IMR-90 (cell line): ENCODE measurements around the gene SEMA3C. TPM values are rescaled to one million over a fixed set of nuclear protein-coding genes. Genes with fewer than 3 reads are reported as not detected.

Experiments used
- ATAC-seq: fragments of 200-7000 bp; cut with Tn5 transposase; 2 replicates; pipeline ENCODE4 v1.9.1; 2020; ENCODE audit warnings: low read depth, mild to moderate bottlenecking, moderate library complexity
- BruUV-seq: library from RNA; stranded (reverse); fragments of 400-500 nt; replicated peaks from 2 replicates; lab custom pipeline; 2021; lab: Mats Ljungman, UMichigan
- CTCF ChIA-PET: fragments of 300-600 bp; formaldehyde crosslinking; extraction: SDS; loops from one replicate; lab custom pipeline; 2021; ENCODE audit warnings: antibody characterized with exemption; lab: Yijun Ruan, JAX
- POLR2A ChIA-PET: fragments of 300-600 bp; sonication (Branson Sonifier 250); formaldehyde crosslinking; loops from one replicate; lab custom pipeline; 2022; ENCODE audit warnings: antibody characterized with exemption; ENCODE audit not compliant: unreplicated experiment; lab: Charles Lee
- DNase-seq: peaks from one replicate; pipeline ENCODE4 v3.0.0; 2013
- H2AFZ ChIP-seq: replicated peaks from 2 replicates; pipeline ENCODE3; 2013; ENCODE audit warnings: low read length, mild to moderate bottlenecking; ENCODE audit not compliant: poor library complexity
- H2AK5ac ChIP-seq: 2 replicates; pipeline ENCODE4 v1.6.1; 2013; ENCODE audit warnings: low read depth, low read length, inconsistent platforms
- H2AK9ac ChIP-seq: replicated peaks from 2 replicates; pipeline ENCODE3; 2013; ENCODE audit warnings: mild to moderate bottlenecking, low read depth, low read length, moderate library complexity; ENCODE audit not compliant: poor library complexity
- H2BK120ac ChIP-seq: 2 replicates; pipeline ENCODE4 v1.6.1; 2013; ENCODE audit warnings: low read depth, low read length, inconsistent platforms
- H2BK15ac ChIP-seq: 3 replicates; pipeline ENCODE4 v1.6.1; 2013; ENCODE audit warnings: low read depth, low read length, inconsistent platforms
- H2BK20ac ChIP-seq: 2 replicates; pipeline ENCODE4 v1.6.1; 2013; ENCODE audit warnings: low read depth, mild to moderate bottlenecking, inconsistent platforms, low read length, moderate library complexity
- H2BK5ac ChIP-seq: 2 replicates; pipeline ENCODE4 v1.6.1; 2013; ENCODE audit warnings: mild to moderate bottlenecking, low read depth, low read length, inconsistent platforms; ENCODE audit not compliant: poor library complexity, severe bottlenecking
- H3K14ac ChIP-seq: replicated peaks from 2 replicates; pipeline ENCODE4 v1.6.1; 2013; ENCODE audit warnings: low read depth, low read length, inconsistent platforms
- H3K18ac ChIP-seq: 2 replicates; pipeline ENCODE4 v1.6.1; 2013; ENCODE audit warnings: low read depth, low read length, control low read depth
- H3K23ac ChIP-seq: 2 replicates; pipeline ENCODE4 v1.6.1; 2013; ENCODE audit warnings: low read depth, low read length, inconsistent platforms
- H3K27ac ChIP-seq: 2 replicates; pipeline ENCODE4 v1.5.1; 2013; ENCODE audit warnings: mild to moderate bottlenecking, control low read depth, low read length; ENCODE audit not compliant: insufficient read depth
- H3K27me3 ChIP-seq: 2 replicates; pipeline ENCODE4 v1.6.1; 2013; ENCODE audit warnings: low read length; ENCODE audit not compliant: control insufficient read depth, insufficient read depth
- H3K36me3 ChIP-seq: 2 replicates; pipeline ENCODE4 v1.6.1; 2013; ENCODE audit warnings: low read length, mixed read lengths; ENCODE audit not compliant: control insufficient read depth, insufficient read depth
- H3K4ac ChIP-seq: 2 replicates; pipeline ENCODE4 v1.6.1; 2013; ENCODE audit warnings: low read depth, low read length, inconsistent platforms
- H3K4me1 ChIP-seq: 2 replicates; pipeline ENCODE4 v1.6.1; 2013; ENCODE audit warnings: low read length, mixed read lengths; ENCODE audit not compliant: control insufficient read depth, insufficient read depth
- H3K4me2 ChIP-seq: 2 replicates; pipeline ENCODE4 v1.6.1; 2013; ENCODE audit warnings: low read depth, mild to moderate bottlenecking, control low read depth, low read length, moderate library complexity
- H3K4me3 ChIP-seq: 2 replicates; pipeline ENCODE4 v1.5.1; 2013; ENCODE audit warnings: low read depth, mild to moderate bottlenecking, control low read depth, low read length, moderate library complexity; ENCODE audit not compliant: insufficient read depth
- H3K56ac ChIP-seq: 2 replicates; pipeline ENCODE4 v1.6.1; 2013; ENCODE audit warnings: low read length, inconsistent platforms; ENCODE audit not compliant: insufficient read depth; ENCODE audit errors: extremely low read depth
- H3K79me1 ChIP-seq, 2 experiments: 2 replicates each; pipeline ENCODE4 v1.6.1; 2013; ENCODE audit warnings: low read length in 2 of 2, inconsistent platforms in 1 of 2, low read depth in 1 of 2
- H3K9ac ChIP-seq: 2 replicates; pipeline ENCODE4 v1.6.1; 2013; ENCODE audit warnings: low read depth, low read length, control low read depth
- H3K9me1 ChIP-seq: 2 replicates; pipeline ENCODE4 v1.6.1; 2013; ENCODE audit warnings: low read length, inconsistent platforms; ENCODE audit not compliant: insufficient read depth
- H3K9me3 ChIP-seq: 2 replicates; pipeline ENCODE4 v1.6.1; 2013; ENCODE audit warnings: low read length; ENCODE audit not compliant: control insufficient read depth, insufficient read depth
- H4K20me1 ChIP-seq: 2 replicates; pipeline ENCODE4 v1.6.1; 2013; ENCODE audit warnings: low read length, inconsistent platforms; ENCODE audit not compliant: insufficient read depth
- H4K5ac ChIP-seq: 2 replicates; pipeline ENCODE4 v1.6.1; 2013; ENCODE audit warnings: mild to moderate bottlenecking, low read depth, low read length, control low read depth
- H4K8ac ChIP-seq, 2 experiments: 2 replicates each; pipeline ENCODE4 v1.6.1; 2013; ENCODE audit warnings: low read depth in 2 of 2, low read length in 2 of 2, control low read depth in 1 of 2, inconsistent platforms in 1 of 2
- H4K91ac ChIP-seq: 2 replicates; pipeline ENCODE4 v1.6.1; 2013; ENCODE audit warnings: low read depth, low read length, inconsistent platforms; ENCODE audit not compliant: insufficient read depth
- CEBPB ChIP-seq: IDR thresholded peaks from 2 replicates; pipeline ENCODE4 v1.6.1; 2012; ENCODE audit warnings: low read depth, low read length, improper control_type of control experiment
- CHD1 ChIP-seq: IDR thresholded peaks from 2 replicates; pipeline ENCODE4 v1.6.1; 2012; ENCODE audit warnings: low read depth, low read length, improper control_type of control experiment
- ELK1 ChIP-seq: fragments of 150-350 bp; IDR thresholded peaks from 2 replicates; pipeline ENCODE4 v1.6.1; 2016; ENCODE audit warnings: low read depth, mild to moderate bottlenecking, low read length, moderate library complexity, borderline replicate concordance
- FOS ChIP-seq: fragments of 150-350 bp; IDR thresholded peaks from 2 replicates; pipeline ENCODE4 v1.6.1; 2016; ENCODE audit warnings: low read depth, low read length
- MAFK ChIP-seq: IDR thresholded peaks from 2 replicates; pipeline ENCODE4 v1.6.1; 2012; ENCODE audit warnings: low read depth, low read length, improper control_type of control experiment
- MAZ ChIP-seq: IDR thresholded peaks from 2 replicates; pipeline ENCODE4 v1.6.1; 2012; ENCODE audit warnings: low read depth, mild to moderate bottlenecking, low read length, improper control_type of control experiment, moderate library complexity, borderline replicate concordance
- MXI1 ChIP-seq: IDR thresholded peaks from 2 replicates; pipeline ENCODE4 v1.6.1; 2012; ENCODE audit warnings: low read depth, mild to moderate bottlenecking, low read length, moderate library complexity, borderline replicate concordance
- NFE2L2 ChIP-seq: fragments of 150-350 bp; IDR thresholded peaks from 2 replicates; pipeline ENCODE4 v1.6.1; 2016; ENCODE audit warnings: low read depth, mild to moderate bottlenecking, low read length
- RAD21 ChIP-seq: IDR thresholded peaks from 2 replicates; pipeline ENCODE4 v1.6.1; 2012; ENCODE audit warnings: low read length, improper control_type of control experiment
- RCOR1 ChIP-seq: IDR thresholded peaks from 2 replicates; pipeline ENCODE4 v1.6.1; 2012; ENCODE audit warnings: mild to moderate bottlenecking, low read length, improper control_type of control experiment; ENCODE audit not compliant: insufficient replicate concordance
- WGBS, 2 experiments: methylation state at CpG; one replicate each; pipeline versions ENCODE4 v1.1.5 to v1.1.7; 2013; ENCODE audit warnings: missing lambda C conversion rate in 2 of 2; ENCODE audit not compliant: insufficient read length in 1 of 2; ENCODE audit errors: extremely low coverage in 2 of 2; 5-methylcytosine and 5-hydroxymethylcytosine counted together
- dilution Hi-C: fragments of 300-500 bp; cut with HindIII; formaldehyde crosslinking; loops from one replicate; pipeline ENCODE4 v1.14.3; 2018; ENCODE audit warnings: low sequenced_read_pairs; ENCODE audit not compliant: unreplicated experiment
- in situ Hi-C: fragments of 300-500 bp; cut with MboI; formaldehyde crosslinking; loops from 3 replicates; pipeline ENCODE4 v1.14.3; 2019; ENCODE audit warnings: low sequenced_read_pairs, inconsistent platforms, mixed read lengths
- intact Hi-C: fragments of 100-400 bp; cut with micrococcal nuclease; formaldehyde crosslinking; loops from 2 replicates; pipeline ENCODE4 v1.10.0; 2022
- polyA plus RNA-seq, 3 experiments: library from polyadenylated mRNA; depleted of rRNA; stranded (reverse); fragments of >200 nt; gene quantifications; 2 replicates each; pipeline ENCODE4 v1.2.3, GENCODE V29; 2012; ENCODE audit warnings: low replicate concordance in 1 of 3
- total RNA-seq: library from RNA; depleted of rRNA; stranded (reverse); fragments of >200 nt; gene quantifications from 2 replicates; pipeline ENCODE4 v1.2.3, GENCODE V29; 2012

The SEMA3C gene
- total and polyA plus RNA-seq, 2 of the 4 experiments (the other 2 are of a cell fraction), result 21.2 to 97.1 TPM

GRCh38 chr7:80924090-80924489 lies 5.2 kb upstream of the SEMA3C start:
- no peak overlapping the region for H4K5ac ChIP-seq
- no peak overlapping the region for H2BK120ac ChIP-seq
- H2AFZ ChIP-seq, result no peak overlapping the region
- TF ChIP-seq CEBPB (no peak), RAD21 (no peak), MAFK (no peak), FOS (no peak), MXI1 (no peak), RCOR1 (no peak), MAZ (no peak), NFE2L2 (no peak), CHD1 (no peak), ELK1 (no peak)
- H4K91ac ChIP-seq, result no peak overlapping the region
- DNase-seq (no peak), ATAC-seq (no peak)
- BruUV-seq, result no TSS peak
- H3K4me2 ChIP-seq, result no peak overlapping the region
- no peaks in the 10 kb centered on the region for H3K27me3 ChIP-seq
- H2AK5ac ChIP-seq, result no peak overlapping the region
- H3K56ac ChIP-seq, result no peak overlapping the region
- no peak overlapping the region for H3K27ac ChIP-seq
- H3K9ac ChIP-seq, result no peak overlapping the region
- no peak overlapping the region for H4K8ac ChIP-seq
- no peak overlapping the region for H3K14ac ChIP-seq
- H3K9me3 ChIP-seq, result no peaks in the 10 kb centered on the region
- H3K4me3 ChIP-seq, result no peak overlapping the region
- H3K79me1 ChIP-seq, result no peaks in the 10 kb centered on the region
- H3K4me1 ChIP-seq, result peaks cover 1% of the 10 kb centered on the region; the same call in 1 of the 2 replicates
- H2AK9ac ChIP-seq, result no peak overlapping the region
- in situ Hi-C loops, result no loop called here
- H2BK15ac ChIP-seq, result no peak overlapping the region
- no peaks in the 10 kb centered on the region for H3K36me3 ChIP-seq
- dilution Hi-C loops, result no loop called here
- H3K9me1 ChIP-seq, result no peaks in the 10 kb centered on the region
- no peaks in the 10 kb centered on the region for H4K20me1 ChIP-seq
- no peak overlapping the region for H3K18ac ChIP-seq
- intact Hi-C loops, result no loop called here
- CTCF ChIA-PET, result interaction anchor here (0.8 kb wide), 1 partner anchor 523 kb away, joined by 5 read pairs; no protein-coding TSS in a partner anchor
- H2BK5ac ChIP-seq, result no peak overlapping the region
- H2BK20ac ChIP-seq, result no peak overlapping the region
- no peak overlapping the region for H3K4ac ChIP-seq
- no peak overlapping the region for H3K23ac ChIP-seq
- no CpG with 5 or more reads among the region's 2 CpGs for WGBS, 2 experiments
- POLR2A ChIA-PET, result interaction anchor here (1.1 kb wide), 1 partner anchor 46 kb away, joined by 6 read pairs; no protein-coding TSS in a partner anchor
